ENCODE measurements around the gene ARHGEF33. TPM values are rescaled to one million over a fixed set of nuclear protein-coding genes. Genes with fewer than 3 reads are reported as not detected.

ARHGEF33 gene
- total and polyA plus RNA-seq, 2 of the 13 experiments (the other 11 are each of a cell fraction or from before 2014, with no cell fraction given) = 0.04 TPM; not detected in 1

DNA sequence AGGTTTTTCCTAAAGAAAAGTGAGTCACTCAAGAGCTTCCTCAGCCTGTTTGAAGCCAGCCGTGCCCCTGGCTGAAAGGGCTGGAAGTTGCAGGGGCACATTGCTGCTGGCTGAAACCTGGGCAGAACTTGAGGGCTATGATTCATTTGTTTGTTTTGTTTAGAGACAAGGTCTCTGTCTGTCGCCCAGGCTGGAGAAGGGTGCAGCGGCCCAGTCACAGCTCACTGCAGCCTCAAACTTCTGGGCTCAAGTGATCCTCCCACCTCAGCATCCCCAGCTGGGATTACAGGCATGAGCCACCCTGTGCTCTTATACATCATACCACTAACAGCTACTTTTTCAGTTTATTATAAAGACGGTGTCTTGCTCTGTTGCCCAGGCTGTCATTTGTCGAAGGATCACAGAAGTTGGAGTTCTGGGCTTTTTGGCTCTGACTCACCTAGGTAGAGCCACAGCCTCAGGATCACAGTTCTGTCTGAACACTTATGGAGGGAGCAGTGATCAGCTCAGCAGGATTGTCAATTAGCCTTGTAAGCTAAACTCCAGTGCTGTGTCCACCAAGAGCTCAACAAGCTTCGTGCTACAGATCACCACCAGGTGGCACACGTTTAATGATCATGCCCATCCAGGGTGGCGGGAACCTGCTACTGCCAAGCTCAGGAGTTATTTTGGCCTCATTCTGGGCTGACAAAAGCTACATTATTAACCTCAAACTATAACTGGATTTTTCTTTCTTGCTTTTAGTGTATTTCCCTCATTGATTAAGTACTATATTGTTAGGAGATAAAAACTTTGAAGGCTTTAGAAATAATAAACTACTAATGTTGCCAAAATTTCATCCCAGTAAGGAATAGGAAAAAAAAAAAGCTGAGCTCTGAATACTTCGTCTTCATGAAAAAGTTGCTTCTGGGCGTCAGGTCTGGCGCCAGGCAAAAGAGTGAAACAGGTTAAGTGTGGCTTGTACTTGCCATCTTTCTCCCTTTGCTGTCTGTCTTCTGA lies 57.9 kb downstream of the ARHGEF33 start (continued):
- TF ChIP-seq, protein P1, sequence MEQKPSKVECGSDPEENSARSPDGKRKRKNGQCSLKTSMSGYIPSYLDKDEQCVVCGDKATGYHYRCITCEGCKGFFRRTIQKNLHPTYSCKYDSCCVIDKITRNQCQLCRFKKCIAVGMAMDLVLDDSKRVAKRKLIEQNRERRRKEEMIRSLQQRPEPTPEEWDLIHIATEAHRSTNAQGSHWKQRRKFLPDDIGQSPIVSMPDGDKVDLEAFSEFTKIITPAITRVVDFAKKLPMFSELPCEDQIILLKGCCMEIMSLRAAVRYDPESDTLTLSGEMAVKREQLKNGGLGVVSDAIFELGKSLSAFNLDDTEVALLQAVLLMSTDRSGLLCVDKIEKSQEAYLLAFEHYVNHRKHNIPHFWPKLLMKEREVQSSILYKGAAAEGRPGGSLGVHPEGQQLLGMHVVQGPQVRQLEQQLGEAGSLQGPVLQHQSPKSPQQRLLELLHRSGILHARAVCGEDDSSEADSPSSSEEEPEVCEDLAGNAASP (CRISPR knock-in tag; IDR thresholded peaks at IDR 0.05; ENCODE audit: borderline replicate concordance) = no peak
- TF ChIP-seq, protein P2, sequence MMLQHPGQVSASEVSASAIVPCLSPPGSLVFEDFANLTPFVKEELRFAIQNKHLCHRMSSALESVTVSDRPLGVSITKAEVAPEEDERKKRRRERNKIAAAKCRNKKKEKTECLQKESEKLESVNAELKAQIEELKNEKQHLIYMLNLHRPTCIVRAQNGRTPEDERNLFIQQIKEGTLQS (CRISPR knock-in tag; IDR thresholded peaks at IDR 0.05) = no peak
- TF ChIP-seq, protein P3, sequence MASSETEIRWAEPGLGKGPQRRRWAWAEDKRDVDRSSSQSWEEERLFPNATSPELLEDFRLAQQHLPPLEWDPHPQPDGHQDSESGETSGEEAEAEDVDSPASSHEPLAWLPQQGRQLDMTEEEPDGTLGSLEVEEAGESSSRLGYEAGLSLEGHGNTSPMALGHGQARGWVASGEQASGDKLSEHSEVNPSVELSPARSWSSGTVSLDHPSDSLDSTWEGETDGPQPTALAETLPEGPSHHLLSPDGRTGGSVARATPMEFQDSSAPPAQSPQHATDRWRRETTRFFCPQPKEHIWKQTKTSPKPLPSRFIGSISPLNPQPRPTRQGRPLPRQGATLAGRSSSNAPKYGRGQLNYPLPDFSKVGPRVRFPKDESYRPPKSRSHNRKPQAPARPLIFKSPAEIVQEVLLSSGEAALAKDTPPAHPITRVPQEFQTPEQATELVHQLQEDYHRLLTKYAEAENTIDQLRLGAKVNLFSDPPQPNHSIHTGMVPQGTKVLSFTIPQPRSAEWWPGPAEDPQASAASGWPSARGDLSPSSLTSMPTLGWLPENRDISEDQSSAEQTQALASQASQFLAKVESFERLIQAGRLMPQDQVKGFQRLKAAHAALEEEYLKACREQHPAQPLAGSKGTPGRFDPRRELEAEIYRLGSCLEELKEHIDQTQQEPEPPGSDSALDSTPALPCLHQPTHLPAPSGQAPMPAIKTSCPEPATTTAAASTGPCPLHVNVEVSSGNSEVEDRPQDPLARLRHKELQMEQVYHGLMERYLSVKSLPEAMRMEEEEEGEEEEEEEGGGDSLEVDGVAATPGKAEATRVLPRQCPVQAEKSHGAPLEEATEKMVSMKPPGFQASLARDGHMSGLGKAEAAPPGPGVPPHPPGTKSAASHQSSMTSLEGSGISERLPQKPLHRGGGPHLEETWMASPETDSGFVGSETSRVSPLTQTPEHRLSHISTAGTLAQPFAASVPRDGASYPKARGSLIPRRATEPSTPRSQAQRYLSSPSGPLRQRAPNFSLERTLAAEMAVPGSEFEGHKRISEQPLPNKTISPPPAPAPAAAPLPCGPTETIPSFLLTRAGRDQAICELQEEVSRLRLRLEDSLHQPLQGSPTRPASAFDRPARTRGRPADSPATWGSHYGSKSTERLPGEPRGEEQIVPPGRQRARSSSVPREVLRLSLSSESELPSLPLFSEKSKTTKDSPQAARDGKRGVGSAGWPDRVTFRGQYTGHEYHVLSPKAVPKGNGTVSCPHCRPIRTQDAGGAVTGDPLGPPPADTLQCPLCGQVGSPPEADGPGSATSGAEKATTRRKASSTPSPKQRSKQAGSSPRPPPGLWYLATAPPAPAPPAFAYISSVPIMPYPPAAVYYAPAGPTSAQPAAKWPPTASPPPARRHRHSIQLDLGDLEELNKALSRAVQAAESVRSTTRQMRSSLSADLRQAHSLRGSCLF (CRISPR knock-in tag; IDR thresholded peaks at IDR 0.05; ENCODE audit: borderline replicate concordance) = no peak
- TF ChIP-seq, protein P4, sequence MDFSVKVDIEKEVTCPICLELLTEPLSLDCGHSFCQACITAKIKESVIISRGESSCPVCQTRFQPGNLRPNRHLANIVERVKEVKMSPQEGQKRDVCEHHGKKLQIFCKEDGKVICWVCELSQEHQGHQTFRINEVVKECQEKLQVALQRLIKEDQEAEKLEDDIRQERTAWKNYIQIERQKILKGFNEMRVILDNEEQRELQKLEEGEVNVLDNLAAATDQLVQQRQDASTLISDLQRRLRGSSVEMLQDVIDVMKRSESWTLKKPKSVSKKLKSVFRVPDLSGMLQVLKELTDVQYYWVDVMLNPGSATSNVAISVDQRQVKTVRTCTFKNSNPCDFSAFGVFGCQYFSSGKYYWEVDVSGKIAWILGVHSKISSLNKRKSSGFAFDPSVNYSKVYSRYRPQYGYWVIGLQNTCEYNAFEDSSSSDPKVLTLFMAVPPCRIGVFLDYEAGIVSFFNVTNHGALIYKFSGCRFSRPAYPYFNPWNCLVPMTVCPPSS (IDR thresholded peaks at IDR 0.05) = no peak
- TF ChIP-seq, protein P5, sequence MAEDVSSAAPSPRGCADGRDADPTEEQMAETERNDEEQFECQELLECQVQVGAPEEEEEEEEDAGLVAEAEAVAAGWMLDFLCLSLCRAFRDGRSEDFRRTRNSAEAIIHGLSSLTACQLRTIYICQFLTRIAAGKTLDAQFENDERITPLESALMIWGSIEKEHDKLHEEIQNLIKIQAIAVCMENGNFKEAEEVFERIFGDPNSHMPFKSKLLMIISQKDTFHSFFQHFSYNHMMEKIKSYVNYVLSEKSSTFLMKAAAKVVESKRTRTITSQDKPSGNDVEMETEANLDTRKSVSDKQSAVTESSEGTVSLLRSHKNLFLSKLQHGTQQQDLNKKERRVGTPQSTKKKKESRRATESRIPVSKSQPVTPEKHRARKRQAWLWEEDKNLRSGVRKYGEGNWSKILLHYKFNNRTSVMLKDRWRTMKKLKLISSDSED (CRISPR knock-in tag; IDR thresholded peaks at IDR 0.05) = no peak
- no peak for TF ChIP-seq ZMYM2 (CRISPR knock-in tag; IDR thresholded peaks at IDR 0.05)
- no peak for TF ChIP-seq ZNF768 (CRISPR knock-in tag; IDR thresholded peaks at IDR 0.05)
- peak; percentile 32 for TF ChIP-seq XRCC5 (optimal IDR thresholded peaks at IDR 0.05; ENCODE audit: low read length)
- TF ChIP-seq ZNF235 (CRISPR knock-in tag; IDR thresholded peaks at IDR 0.05; ENCODE audit: borderline replicate concordance) = no peak
- TF ChIP-seq U2AF1 (optimal IDR thresholded peaks at IDR 0.05; ENCODE audit: low read depth, low read length) = no peak
- TF ChIP-seq ZNF441 (CRISPR knock-in tag; IDR thresholded peaks at IDR 0.05; ENCODE audit: borderline replicate concordance) = 0 out of 2 replicates have a peak, but pooled peaks have one; percentile 46
- TF ChIP-seq ZNF530 (CRISPR knock-in tag; IDR thresholded peaks at IDR 0.05; ENCODE audit: low read depth) = no peak
- no peak for TF ChIP-seq MYNN (CRISPR knock-in tag; IDR thresholded peaks at IDR 0.05; ENCODE audit: low read depth)
- TF ChIP-seq MEF2D (CRISPR knock-in tag; IDR thresholded peaks at IDR 0.05) = no peak
- TF ChIP-seq ZNF557 (CRISPR knock-in tag; IDR thresholded peaks at IDR 0.05) = no peak
- no peak for TF ChIP-seq IKZF1 (IDR thresholded peaks at IDR 0.05)
- TF ChIP-seq ATF1 (CRISPR knock-in tag; IDR thresholded peaks at IDR 0.05) = no peak
- TF ChIP-seq, protein P6, sequence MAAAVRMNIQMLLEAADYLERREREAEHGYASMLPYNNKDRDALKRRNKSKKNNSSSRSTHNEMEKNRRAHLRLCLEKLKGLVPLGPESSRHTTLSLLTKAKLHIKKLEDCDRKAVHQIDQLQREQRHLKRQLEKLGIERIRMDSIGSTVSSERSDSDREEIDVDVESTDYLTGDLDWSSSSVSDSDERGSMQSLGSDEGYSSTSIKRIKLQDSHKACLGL (CRISPR knock-in tag; IDR thresholded peaks at IDR 0.05) = no peak
- 0 out of 2 replicates have a peak, but pooled peaks have one; percentile 63 for TF ChIP-seq ZBTB38 (CRISPR knock-in tag; IDR thresholded peaks at IDR 0.05)
- no peak for TF ChIP-seq PHF8 (CRISPR knock-in tag; IDR thresholded peaks at IDR 0.05)
